Retina (tissue), 1 donor: ENCODE data around the gene PLEKHA6.
A peak's percentile ranks its signal among the peaks of the same experiment; 100 is the strongest.

Experiments used
- DNase-seq: peaks from one replicate; pipeline ENCODE4 v3.0.0-alpha.2; 2016

Gene PLEKHA6

DNA sequence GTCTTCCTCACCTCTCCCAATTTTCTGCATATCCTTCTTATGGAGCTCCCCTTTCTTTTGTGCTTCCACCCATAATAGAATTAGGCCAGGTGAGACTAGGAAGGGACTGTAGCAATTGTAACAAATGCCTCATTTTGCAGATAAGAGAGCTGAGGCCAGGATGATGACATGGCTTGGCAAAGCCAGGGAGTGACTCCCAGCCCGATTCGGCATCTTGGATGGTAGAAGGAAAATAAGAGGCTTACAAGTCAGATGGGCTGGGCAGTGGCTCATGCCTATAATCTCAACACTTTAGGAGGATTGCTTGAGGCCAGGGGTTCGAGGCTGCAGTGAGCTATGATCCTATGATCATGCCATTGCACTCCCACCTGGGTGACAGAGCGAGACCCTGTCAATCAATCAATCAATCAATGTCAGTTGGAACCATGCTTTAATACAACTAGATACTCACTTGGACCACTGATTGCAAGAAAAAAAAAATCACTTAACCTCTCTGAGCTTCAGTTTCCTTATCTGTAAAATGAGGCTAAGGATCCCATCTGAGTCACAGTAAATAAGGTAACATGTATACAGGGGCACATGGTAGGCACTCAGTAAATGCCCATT, 51.6 kb downstream of the PLEKHA6 start:
- DNase-seq, result no peak

DNA sequence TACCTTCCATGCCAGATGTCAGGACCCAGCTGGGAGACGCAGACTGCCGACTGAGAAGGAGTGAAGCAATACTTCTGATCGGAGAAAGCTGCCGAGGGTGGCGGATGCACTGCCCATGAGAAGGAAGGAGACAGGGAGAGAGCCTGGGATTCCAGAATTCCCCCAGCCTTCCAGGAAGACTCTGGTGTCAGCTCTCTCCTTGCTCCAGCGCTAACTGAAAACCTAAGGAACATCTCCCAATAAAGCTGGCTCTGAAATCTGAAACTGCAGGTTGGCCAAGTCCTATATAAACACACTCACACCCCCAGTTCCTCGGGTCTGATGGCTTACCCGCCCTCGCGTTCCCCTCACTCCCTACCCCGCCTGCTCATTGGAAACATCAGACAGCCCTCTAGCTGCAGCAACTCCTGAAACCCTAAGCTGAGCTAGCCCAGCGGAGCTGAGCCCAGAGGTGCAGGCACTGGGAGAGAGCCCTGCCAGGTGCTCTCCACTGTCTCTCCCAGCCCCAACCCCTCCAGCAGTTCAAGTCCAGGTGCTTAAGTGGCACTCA, 52.3 kb downstream of the PLEKHA6 start:
- DNase-seq, result no peak

DNA sequence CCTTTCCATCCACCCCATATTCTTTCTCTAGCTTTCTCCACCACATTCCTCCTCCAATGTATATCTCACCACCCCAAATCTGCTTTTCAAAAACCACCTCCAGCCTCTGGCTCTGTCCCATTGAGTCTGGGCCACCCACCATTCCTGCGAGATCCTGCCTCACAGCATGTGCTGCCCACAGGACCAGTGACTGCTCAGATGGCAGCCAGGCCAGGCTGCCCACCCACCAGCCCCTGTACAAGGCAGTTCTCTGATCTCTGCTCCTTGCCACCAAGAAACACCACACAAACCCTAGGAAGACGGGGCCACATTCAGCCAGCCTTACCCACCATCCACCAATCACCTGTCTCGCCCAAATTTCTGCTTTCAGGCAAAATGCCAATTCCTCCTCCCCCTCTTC, 53.7 kb downstream of the PLEKHA6 start:
- DNase-seq, result no peak

DNA sequence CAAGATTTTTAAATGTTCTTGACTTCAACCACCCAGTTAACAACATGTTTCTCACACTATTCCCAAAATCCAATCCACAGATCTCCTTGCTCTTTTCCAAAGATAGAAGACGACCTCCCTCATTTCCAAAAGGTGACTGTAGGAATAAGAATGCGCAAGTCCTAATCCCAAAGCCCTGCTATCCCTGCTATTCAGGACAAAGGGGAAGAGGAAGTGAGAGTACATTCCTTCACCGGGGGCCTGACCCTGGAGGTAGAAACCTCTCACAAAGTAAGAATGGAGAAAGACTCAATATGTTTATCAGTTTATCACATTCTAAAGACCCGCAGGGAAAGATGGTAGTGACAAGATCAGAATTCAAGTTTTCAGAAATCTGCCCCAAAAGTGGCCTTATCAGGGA, 55.7 kb downstream of the PLEKHA6 start:
- no peak for DNase-seq

DNA sequence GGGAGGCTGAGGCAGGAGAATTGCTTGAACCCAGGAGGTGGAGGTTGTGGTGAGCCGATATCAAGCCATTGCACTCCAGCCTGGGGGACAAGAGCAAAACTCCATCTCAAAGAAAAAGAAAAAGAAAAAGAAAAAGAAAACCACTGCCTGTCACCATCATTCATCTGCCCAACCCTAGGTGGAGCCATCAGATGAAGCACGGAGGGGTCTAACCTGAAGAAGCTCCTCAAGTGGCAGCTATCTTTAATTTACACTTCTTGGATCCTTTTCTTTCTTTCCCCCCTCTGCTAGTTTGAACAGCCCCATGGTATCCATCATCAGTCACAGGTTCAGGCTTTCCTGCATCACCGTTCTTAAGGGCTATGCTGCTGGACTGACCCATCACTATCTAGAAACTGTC, 57.0 kb downstream of the PLEKHA6 start:
- DNase-seq, result no peak

DNA sequence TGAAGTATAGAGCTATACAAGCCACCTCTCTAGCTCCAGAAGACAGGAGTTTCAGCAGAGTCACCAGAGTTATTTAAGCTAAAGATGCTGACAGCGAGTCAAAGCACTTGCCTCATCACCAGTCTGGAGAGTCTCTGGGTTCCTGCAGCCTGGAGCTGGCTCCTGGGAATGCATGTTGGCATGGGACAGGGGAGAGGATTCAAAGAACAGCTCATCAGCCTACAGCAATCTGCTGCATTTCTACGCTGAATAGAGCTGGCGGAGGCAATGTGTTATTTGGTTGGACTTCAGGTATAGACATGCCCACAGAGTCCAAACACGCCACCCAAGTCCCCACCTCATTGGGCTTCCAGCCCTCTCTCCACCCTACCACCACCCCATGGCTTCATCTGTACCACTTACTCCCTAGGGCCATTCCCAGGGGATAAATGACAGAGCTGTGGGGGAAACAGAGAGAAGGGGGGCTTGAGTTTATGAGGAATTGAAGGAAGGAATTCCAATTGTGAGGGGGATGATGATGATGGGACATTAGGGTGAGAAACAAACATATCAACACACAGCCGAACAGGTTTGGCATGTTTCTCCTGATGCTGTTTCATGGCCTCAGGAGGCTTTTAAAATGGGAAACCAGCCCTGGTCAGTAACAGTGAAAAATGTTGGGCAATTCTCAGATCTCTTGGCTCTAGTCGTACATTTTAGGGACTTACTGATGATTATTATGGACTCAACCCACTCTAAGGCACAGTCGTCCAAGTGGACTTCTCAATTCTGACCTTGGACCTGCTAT, 58.4 kb downstream of the PLEKHA6 start:
- no peak for DNase-seq

DNA sequence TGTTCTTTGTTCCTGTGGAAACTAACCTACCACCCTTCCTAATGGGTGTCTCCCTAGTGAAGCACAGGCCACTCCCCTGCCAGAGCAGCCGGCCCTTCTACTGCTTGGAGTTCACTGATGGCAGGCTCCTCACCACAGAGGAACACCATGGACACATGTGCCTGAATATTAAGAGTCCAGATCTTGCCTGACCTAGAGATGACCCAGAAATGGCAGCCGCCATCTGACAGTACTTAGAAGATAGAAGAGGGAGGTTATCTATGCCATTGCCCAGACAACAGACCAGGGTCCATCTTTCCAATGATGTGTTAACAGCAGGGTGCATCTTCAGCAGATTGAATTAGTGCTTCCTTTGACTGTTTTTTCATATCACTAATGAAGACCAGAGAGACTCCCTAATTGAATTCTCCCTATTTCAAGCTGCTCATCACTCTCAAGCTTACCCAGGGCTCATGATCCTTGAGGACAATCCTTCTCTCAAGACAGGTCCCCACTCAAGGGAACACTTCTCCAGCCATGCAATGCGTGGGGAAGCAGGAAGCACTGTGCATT, 59.8 kb downstream of the PLEKHA6 start:
- DNase-seq, result no peak

DNA sequence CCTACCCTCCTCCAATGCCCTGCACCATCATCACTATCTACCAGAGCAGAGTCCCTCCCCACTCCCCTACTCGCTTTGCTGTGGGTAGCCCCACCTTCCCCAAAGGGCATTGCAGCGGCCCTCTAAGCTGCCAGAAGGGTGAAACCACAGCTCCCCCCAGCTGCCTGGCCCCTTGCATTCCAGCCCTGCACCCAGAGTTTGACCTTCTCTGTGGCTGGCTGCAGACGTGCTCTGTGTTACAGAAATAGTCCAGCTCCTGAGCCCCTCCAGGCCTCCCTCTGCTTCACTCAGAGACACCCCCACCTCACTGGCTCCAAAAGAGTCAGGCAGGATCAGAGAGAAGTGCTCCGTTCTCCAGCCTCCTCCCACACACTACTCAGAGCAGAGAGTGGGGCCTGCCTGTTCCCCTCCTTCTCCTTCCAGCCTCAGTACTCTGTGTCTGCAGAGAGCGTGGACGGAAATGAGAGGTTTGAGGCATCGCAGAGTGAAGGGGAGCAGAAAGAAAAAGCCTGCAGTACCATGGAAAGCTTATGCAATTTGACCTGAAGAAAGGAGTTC, 63.2 kb downstream of the PLEKHA6 start:
- DNase-seq, result no peak

DNA sequence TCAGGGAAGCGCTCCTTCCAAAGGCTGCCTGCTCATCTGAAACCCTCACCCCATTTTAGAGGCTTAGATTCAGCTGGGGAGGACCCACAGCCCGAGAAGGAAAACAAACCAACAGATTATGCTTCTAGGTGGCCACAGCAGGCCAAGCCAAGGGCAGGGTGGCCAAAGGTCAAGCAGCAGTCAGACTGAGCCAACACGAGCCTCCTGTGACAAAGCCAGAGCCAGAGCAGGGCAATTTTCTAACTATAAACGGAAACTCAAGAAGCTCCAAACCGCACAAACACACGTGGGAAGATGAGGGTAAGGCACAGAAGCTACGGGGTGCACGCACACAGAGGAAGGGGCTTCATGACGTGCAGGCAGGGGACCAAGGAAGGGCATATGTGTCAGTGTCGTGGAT, 64.1 kb downstream of the PLEKHA6 start:
- DNase-seq, result no peak

DNA sequence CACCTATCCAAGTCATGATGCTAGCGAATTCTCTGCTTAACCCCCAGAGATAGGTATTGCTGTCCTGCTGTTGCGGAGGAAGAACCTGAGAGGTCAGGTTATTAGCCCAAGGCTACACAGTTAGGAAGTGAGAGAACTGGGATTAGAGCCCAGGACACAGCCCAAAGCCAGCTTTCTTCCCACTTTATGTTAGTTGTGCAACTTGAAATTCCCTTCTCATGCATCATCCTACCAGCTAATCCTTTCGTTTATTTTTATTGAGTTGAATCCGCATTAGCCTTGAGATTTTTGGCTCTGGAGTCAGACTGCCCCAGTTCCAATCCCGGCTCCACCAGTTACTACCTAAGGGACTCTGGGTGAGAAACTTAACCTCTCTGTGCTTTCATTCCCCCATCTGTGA, 65.4 kb downstream of the PLEKHA6 start:
- no peak for DNase-seq

DNA sequence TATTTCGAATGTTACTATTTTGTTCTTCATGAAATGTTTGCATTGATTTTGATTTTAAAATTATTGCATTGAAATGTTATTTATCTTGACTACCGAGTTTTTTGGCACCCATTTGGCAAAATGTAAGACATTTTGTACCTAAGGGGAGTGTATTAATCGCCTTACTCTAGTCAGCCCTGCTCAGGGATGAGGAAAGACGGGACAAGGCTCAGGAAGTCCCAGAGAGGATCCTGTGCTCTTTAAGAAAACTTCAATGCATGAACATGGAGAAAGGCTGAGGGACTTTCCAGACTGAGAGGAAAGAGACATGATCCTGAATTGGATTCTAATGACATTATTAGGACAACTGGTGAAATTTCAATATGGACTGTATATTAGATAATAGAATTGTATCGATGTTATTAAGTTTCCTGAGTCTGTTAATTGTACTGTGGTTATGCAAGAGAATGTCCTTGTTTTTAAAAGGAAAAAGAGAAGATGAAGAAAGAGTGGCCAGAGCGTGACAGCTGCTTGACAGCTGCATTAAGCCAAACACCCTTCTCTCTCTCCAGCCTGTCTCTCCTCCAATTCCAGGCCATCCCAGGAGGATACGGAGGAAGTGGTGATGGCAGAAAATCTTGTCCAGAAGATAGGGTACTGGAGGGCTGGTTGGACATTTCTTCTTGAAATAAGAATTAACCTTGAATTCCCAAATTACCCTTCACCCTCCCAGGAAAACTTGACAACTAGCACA, 66.0 kb downstream of the PLEKHA6 start:
- no peak for DNase-seq

DNA sequence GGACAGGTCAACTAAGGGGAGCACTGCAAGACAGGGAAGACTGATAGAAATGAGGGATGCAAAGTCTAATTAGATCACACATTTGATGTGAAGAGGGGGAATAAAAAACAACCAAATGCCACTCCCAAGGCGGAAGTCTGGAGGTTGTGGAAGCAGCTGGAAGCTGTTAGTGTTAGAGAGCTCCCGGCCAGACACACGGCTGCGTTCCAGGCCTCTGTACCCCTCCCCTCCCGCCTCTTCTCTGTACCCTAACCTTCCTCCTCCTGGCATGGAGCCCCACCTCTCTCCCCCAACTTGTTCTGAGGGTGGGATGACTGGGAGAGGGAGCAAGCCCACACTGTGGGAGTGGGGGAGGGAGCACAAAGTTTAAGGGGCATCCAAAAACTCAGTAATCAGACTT, 67.0 kb downstream of the PLEKHA6 start:
- DNase-seq, result no peak

DNA sequence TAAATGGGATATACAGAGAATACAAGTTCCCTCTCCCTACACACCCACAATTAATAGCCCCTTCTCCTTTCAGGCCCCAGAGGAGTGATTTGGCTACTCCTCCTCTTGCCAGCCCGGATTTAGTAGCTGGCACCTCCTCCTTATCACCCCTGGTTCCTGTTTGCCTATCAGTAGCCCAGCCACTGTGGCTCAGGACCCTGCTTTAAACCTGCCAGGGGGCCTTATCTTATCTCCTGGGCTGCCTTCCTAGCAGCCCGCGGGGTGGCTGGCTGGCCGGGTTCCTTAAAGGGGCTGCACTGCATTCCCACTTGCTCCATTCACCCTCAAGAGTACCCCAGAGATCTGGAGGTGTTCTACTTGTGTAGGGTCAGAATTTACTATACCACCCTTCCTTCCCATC, 70.4 kb downstream of the PLEKHA6 start:
- DNase-seq, result no peak

DNA sequence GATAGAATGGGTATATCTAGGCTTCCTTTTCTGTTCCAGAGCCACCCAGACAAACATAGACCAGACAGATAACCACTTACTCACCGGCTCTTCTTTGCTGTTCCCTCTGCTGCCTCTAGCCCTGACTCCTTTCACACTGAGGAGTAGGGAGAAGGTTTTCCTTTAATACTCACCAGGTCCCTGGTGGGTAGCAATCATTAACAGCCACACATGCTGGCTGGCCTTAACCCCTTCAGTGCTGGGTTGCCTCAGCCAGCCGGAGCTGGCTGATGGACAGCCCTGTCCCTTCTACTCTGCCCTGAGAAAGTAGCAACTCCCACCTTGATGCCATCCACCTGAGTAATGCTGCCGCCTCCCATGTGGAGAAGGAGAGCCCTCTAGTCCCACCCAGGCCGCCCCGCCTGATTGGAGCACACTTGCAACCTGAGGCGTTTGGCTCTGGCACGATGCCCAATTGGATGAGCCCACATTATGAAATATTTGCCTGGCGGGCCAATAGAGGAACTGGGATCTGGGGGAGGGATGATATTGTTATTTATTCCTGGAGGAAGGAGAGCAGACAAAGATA, 71.6 kb downstream of the PLEKHA6 start:
- peak; percentile 72 for DNase-seq

DNA sequence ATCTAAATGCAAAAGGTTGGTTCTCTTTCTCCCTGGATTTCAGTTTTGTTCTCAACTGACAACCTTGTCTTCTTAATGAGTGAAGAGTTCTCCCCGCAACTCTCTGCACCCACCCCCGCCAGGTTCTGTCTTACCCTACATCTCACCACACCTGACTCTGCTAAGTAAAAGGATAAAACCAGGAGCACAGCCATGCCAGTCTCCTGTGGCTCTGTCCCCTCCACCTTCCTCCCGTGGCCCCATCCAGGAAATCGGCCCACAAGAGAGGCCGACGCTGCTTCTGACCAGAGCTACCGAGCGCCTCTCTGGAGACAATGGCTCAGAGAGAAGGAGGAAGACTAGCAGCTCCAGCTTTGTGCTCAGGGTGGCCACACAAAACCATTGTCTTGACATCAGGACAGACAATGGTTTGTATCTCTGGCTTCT, 72.2 kb downstream of the PLEKHA6 start:
- peak; percentile 60 for DNase-seq

DNA sequence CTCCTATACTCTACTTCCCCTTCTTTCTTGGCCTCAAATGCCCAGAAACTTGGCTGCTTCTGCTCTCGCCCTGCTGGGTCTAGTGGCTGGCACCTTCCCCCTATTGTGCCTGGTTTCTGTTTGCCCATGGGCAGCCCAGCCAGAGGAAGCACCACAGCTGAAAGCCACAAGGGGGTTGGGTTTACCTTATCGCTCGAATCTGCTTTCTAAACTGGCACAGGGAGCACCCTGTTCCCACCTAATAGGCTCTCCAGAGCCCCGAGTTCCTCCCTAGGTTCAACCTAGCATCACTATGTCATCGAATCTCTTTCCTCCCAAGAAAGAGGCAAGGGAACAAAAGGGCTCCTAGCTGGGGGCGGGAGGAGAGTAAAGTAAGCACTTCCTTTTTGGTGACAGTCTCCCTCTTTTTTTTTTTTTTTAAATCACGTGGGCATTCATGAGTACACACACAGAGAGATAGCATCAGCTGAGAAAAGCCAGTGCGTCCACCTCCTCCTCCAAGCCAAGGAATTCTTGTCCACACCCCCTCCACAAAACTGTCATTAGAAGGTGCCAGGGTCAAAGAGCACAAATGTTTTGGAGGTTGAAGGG, 72.8 kb downstream of the PLEKHA6 start:
- no peak for DNase-seq

DNA sequence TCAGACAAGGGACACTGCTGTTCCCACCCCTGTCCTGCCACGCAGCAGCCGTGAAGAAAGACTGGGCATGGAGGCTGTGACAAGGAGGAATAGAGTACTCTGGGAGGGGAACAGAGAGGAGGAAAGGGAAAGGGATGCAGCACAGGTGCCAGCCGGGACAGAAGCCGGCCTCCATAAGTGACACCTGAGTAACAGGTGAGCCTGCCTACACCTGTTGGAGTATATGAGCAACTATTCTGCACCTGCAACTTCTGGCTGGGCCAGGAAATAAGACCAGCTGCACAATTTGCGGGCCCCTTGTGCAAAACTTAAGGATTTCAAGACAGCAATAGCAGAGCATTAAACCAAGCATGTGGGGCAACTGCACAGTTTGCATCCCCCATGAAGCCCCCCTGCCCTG, 73.4 kb downstream of the PLEKHA6 start:
- DNase-seq, result no peak

DNA sequence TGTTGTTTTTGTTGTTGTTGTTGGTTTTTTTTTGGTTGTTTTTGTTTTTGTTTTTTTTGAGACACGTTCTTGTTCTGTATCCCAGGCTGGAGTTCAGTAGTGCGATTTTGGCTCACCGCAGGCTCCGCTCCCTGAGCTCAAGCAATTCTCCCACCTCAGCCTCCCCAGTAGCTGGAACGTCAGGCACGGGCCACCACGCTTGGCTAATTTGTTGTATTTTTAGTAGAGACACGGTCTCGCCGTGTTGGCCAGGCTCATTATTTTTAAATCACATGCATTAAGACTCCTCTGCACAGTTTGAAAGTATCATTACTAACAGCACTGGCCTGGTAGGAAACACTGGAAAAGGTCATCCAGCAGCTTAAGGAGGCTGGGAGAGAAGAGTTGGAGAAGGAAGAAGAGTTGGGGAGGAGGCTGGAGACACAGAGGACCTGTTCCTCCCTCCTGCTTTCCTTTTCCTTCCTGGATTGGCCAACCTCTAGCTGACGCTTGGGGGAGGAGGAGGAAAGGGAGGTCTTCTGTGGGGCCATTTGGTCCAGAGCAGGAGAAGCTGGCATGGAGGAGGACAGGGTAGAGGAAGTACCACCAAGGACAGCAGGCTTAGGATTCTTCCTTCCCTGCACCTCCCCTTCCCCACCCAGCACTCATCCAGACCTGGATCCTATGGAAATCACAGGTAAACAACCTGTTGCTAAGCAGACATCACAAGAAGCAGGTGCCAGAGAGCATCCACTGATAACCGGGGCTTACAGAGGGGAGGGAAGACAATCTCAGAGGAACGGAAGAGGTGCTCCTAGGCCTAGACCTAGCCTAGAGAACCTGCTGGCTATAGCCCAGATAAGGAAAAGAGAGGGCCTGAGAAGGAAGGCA, 74.1 kb downstream of the PLEKHA6 start:
- no peak for DNase-seq

DNA sequence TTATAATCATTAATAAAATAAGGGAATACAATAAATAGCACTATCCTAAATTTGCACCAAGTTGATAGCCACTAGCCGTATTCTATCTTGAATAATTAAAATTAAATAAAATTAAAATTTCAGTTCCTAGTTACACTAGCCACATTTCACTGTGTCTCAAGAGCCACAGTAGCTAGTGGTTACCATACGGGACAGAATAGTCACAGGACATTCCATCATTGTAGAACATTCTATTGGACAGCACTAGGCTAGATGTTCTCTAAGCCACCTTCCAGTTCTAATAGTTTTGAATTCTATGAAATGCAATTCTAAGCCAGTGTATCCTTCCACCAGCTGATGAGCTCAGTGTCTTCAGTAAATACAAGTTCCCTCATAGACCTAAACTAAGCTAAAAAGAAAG, 74.8 kb downstream of the PLEKHA6 start:
- no peak for DNase-seq

DNA sequence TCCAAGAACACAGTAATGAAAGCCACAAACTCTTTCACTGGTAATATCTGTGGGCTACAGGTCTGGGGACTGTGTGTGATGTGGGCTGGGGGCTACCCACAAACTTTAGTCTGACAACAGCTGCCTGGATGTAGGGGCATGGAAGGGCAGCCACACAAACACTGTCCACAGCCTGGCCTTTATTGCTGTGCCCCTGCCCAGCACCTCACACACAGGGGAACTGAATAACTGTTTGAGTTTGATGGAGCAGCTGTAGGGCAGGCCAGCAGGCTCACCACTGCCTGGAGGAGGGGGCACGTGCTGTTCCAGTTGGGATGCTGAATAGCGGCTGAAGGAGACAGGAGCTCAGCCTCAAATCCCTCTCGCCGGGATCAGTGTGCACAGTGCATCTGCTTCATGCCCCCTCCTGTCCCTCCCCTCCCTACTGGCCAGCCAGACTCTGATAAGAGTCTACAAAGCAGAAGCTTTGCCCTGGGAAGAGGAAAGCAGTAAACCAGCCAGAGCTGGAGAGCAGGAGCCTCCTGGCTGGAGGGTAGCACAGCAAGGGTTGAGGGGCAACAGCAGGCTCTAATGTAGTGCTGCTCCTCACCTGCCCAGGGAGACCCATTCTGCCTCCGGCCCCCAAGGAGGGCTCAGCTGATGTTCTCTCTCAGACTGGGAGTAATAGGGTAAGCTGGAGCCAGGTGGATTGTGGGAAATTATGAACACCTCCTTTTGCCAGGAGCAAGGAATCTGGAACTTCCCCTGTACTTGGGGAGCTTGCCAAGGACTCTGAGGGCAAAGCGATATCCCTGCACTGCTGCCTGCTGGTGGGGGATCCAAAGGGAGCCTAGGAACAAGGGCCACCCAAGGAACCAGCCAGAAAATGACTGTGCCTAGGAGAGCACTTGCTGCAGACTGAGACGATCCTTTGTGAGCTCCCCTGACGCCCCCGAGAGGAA, 75.7 kb downstream of the PLEKHA6 start:
- no peak for DNase-seq
